HG02970 (cell line): ENCODE measurements around the gene PI16.

Source experiments
- ATAC-seq: cut with Tn5 transposase; IDR thresholded peaks from one replicate; pipeline ENCODE4 v1.9.1; 2021; ENCODE audit warnings: mild to moderate bottlenecking, moderate library complexity, moderate number of reproducible peaks; ENCODE audit not compliant: unreplicated experiment, low FRiP score

Gene PI16

GRCh38 chr6:36955671-36956445 is 1.3 kb downstream of the PI16 start:
- ATAC-seq, result no peak

GRCh38 chr6:36956446-36956820 is 1.9 kb downstream of the PI16 start:
- no peak for ATAC-seq

- no peak for ATAC-seq
Measured at GRCh38 chr6:36957773-36958271, 3.3 kb downstream of the PI16 start.

GRCh38 chr6:36958775-36959554 is 4.4 kb downstream of the PI16 start:
- ATAC-seq, result no peak

- ATAC-seq, result no peak
Measured at GRCh38 chr6:36959555-36960250, 5.2 kb downstream of the PI16 start.

GRCh38 chr6:36961441-36962435 is 7.2 kb downstream of the PI16 start:
- ATAC-seq, result no peak

GRCh38 chr6:36962874-36963273 is 8.3 kb downstream of the PI16 start:
- no peak for ATAC-seq

- no peak for ATAC-seq
Measured at GRCh38 chr6:36963451-36964290, 9.1 kb downstream of the PI16 start.

GRCh38 chr6:36964349-36964748 is 9.8 kb downstream of the PI16 start:
- ATAC-seq, result no peak

- no peak for ATAC-seq
Measured at GRCh38 chr6:36964908-36965307, 10.4 kb downstream of the PI16 start.

GRCh38 chr6:36967301-36967700 is 12.8 kb downstream of the PI16 start:
- ATAC-seq, result no peak

- no peak for ATAC-seq
Measured at GRCh38 chr6:36967757-36968156, 13.2 kb downstream of the PI16 start.

- ATAC-seq, result no peak
Measured at GRCh38 chr6:36968266-36968977, 13.9 kb downstream of the PI16 start.

GRCh38 chr6:36969240-36969691 is 14.7 kb downstream of the PI16 start:
- no peak for ATAC-seq

- ATAC-seq, result no peak
Measured at GRCh38 chr6:36969988-36970891, 15.7 kb downstream of the PI16 start.

- ATAC-seq, result no peak
Measured at GRCh38 chr6:36970892-36971842, 16.6 kb downstream of the PI16 start.
